ENCODE results near the gene ASTL.

ASTL gene

GRCh38 chr2:96130483-96130882 lies 7.8 kb downstream of the ASTL start:
- in situ Hi-C loops (cut with MboI; ENCODE audit: low sequenced_read_pairs) = no loop called here

GRCh38 chr2:96129528-96130120 lies 8.7 kb downstream of the ASTL start:
- in situ Hi-C loops (cut with MboI; ENCODE audit: low sequenced_read_pairs) = no loop called here

- in situ Hi-C loops (cut with MboI; ENCODE audit: low sequenced_read_pairs) = no loop called here
Observed at GRCh38 chr2:96128456-96128855, 9.8 kb downstream of the ASTL start.

- in situ Hi-C loops (cut with MboI; ENCODE audit: low sequenced_read_pairs) = loop anchor here (25.0 kb wide), 1 partner anchor 112 kb away; no protein-coding TSS in a partner anchor
Observed at GRCh38 chr2:96124406-96125265, 13.7 kb downstream of the ASTL start.

- in situ Hi-C loops (cut with MboI; ENCODE audit: low sequenced_read_pairs) = loop anchor here (25.0 kb wide), 1 partner anchor 112 kb away; no protein-coding TSS in a partner anchor
Observed at GRCh38 chr2:96123936-96124335, 14.4 kb downstream of the ASTL start.

GRCh38 chr2:96123290-96123689 lies 15.0 kb downstream of the ASTL start:
- in situ Hi-C loops (cut with MboI; ENCODE audit: low sequenced_read_pairs) = loop anchor here (25.0 kb wide), 1 partner anchor 111 kb away; no protein-coding TSS in a partner anchor

- in situ Hi-C loops (cut with MboI; ENCODE audit: low sequenced_read_pairs) = loop anchor here (25.0 kb wide), 1 partner anchor 110 kb away; no protein-coding TSS in a partner anchor
Observed at GRCh38 chr2:96122391-96122790, 15.9 kb downstream of the ASTL start.

GRCh38 chr2:96121414-96121813 lies 16.9 kb downstream of the ASTL start:
- in situ Hi-C loops (cut with MboI; ENCODE audit: low sequenced_read_pairs) = loop anchor here (25.0 kb wide), 1 partner anchor 109 kb away; no protein-coding TSS in a partner anchor

- in situ Hi-C loops (cut with MboI; ENCODE audit: low sequenced_read_pairs) = loop anchor here (25.0 kb wide), 1 partner anchor 109 kb away; no protein-coding TSS in a partner anchor
Observed at GRCh38 chr2:96120991-96121390, 17.3 kb downstream of the ASTL start.

GRCh38 chr2:96120091-96120720 lies 18.1 kb downstream of the ASTL start:
- in situ Hi-C loops (cut with MboI; ENCODE audit: low sequenced_read_pairs) = loop anchor here (25.0 kb wide), 1 partner anchor 108 kb away; no protein-coding TSS in a partner anchor

GRCh38 chr2:96119389-96119751 lies 18.9 kb downstream of the ASTL start:
- in situ Hi-C loops (cut with MboI; ENCODE audit: low sequenced_read_pairs) = loop anchor here (25.0 kb wide), 1 partner anchor 107 kb away; no protein-coding TSS in a partner anchor

GRCh38 chr2:96118698-96119388 lies 19.5 kb downstream of the ASTL start:
- in situ Hi-C loops (cut with MboI; ENCODE audit: low sequenced_read_pairs) = loop anchor here (25.0 kb wide), 1 partner anchor 107 kb away; no protein-coding TSS in a partner anchor

- in situ Hi-C loops (cut with MboI; ENCODE audit: low sequenced_read_pairs) = loop anchor here (25.0 kb wide), 1 partner anchor 106 kb away; no protein-coding TSS in a partner anchor
Observed at GRCh38 chr2:96117701-96118588, 20.4 kb downstream of the ASTL start.

- in situ Hi-C loops (cut with MboI; ENCODE audit: low sequenced_read_pairs) = loop anchor here (25.0 kb wide), 1 partner anchor 105 kb away; no protein-coding TSS in a partner anchor
Observed at GRCh38 chr2:96116879-96117533, 21.3 kb downstream of the ASTL start.

GRCh38 chr2:96116424-96116878 lies 21.9 kb downstream of the ASTL start, which contains the start of gene ADRA2B:
TSS of gene ADRA2B (minus strand) at chr2:96116571. CDS start at chr2:96116149, 422 bp downstream.
- in situ Hi-C loops (cut with MboI; ENCODE audit: low sequenced_read_pairs) = loop anchor here (25.0 kb wide), 1 partner anchor 104 kb away; no protein-coding TSS in a partner anchor

GRCh38 chr2:96115631-96116423 lies 22.5 kb downstream of the ASTL start:
- in situ Hi-C loops (cut with MboI; ENCODE audit: low sequenced_read_pairs) = loop anchor here (25.0 kb wide), 1 partner anchor 104 kb away; no protein-coding TSS in a partner anchor

- in situ Hi-C loops (cut with MboI; ENCODE audit: low sequenced_read_pairs) = loop anchor here (25.0 kb wide), 1 partner anchor 103 kb away; no protein-coding TSS in a partner anchor
Observed at GRCh38 chr2:96114903-96115581, 23.3 kb downstream of the ASTL start.

Data from HL-60/S4 (cell line).